ENCODE measurements around the gene SLC34A3.
A peak's percentile ranks its signal among the peaks of the same experiment; 100 is the strongest.

Gene SLC34A3

GRCh38 chr9:137195525-137196220, 35.0 kb upstream of the SLC34A3 start:
- no peak for DNase-seq (ENCODE audit: low spot score)

GRCh38 chr9:137198051-137198901, 32.4 kb upstream of the SLC34A3 start:
- peak; percentile 53 for DNase-seq (ENCODE audit: low spot score)

- peak; percentile 82 for DNase-seq (ENCODE audit: low spot score)
Measured at GRCh38 chr9:137198902-137199283, 31.8 kb upstream of the SLC34A3 start.

- DNase-seq (ENCODE audit: low spot score): no peak
Measured at GRCh38 chr9:137199411-137200121, 31.1 kb upstream of the SLC34A3 start.

- peak; percentile 99 for DNase-seq (ENCODE audit: low spot score)
Measured at GRCh38 chr9:137200311-137201204, 30.1 kb upstream of the SLC34A3 start, which contains the start of gene TPRN. Gene TPRN, minus strand, starts transcription at chr9:137200741. Its CDS starts 30 bp downstream, at chr9:137200711.

- no peak for DNase-seq (ENCODE audit: low spot score)
Measured at GRCh38 chr9:137201205-137201868, 29.4 kb upstream of the SLC34A3 start.

GRCh38 chr9:137202966-137203365, 27.7 kb upstream of the SLC34A3 start:
- DNase-seq (ENCODE audit: low spot score): no peak

GRCh38 chr9:137204731-137205125, 26.0 kb upstream of the SLC34A3 start:
- DNase-seq (ENCODE audit: low spot score): no peak

- DNase-seq (ENCODE audit: low spot score): peak; percentile 88
Measured at GRCh38 chr9:137205126-137206069, 25.3 kb upstream of the SLC34A3 start, which contains the start of the genes NDOR1 and TMEM203. Gene NDOR1, plus strand, starts transcription at chr9:137205700. Its CDS starts 78 bp downstream, at chr9:137205778. Gene TMEM203, minus strand, starts transcription at chr9:137205648. Its CDS starts 234 bp downstream, at chr9:137205414.

- no peak for DNase-seq (ENCODE audit: low spot score)
Measured at GRCh38 chr9:137206602-137207001, 24.1 kb upstream of the SLC34A3 start.

- DNase-seq (ENCODE audit: low spot score): no peak
Measured at GRCh38 chr9:137211532-137211931, 19.2 kb upstream of the SLC34A3 start.

GRCh38 chr9:137212520-137212919, 18.2 kb upstream of the SLC34A3 start:
- no peak for DNase-seq (ENCODE audit: low spot score)

GRCh38 chr9:137213160-137214060, 17.3 kb upstream of the SLC34A3 start:
- no peak for DNase-seq (ENCODE audit: low spot score)

- DNase-seq (ENCODE audit: low spot score): no peak
Measured at GRCh38 chr9:137214620-137215019, 16.1 kb upstream of the SLC34A3 start.

GRCh38 chr9:137215196-137215986, 15.3 kb upstream of the SLC34A3 start:
- DNase-seq (ENCODE audit: low spot score): no peak

GRCh38 chr9:137216188-137216965, 14.3 kb upstream of the SLC34A3 start:
- no peak for DNase-seq (ENCODE audit: low spot score)
